KG1 (cell line): ENCODE data around the gene SUSD4.

Experiments used
- DNase-seq: peaks from one replicate; lab custom pipeline; 2025; lab: John Stamatoyannopoulos, UW

Gene SUSD4

DNA sequence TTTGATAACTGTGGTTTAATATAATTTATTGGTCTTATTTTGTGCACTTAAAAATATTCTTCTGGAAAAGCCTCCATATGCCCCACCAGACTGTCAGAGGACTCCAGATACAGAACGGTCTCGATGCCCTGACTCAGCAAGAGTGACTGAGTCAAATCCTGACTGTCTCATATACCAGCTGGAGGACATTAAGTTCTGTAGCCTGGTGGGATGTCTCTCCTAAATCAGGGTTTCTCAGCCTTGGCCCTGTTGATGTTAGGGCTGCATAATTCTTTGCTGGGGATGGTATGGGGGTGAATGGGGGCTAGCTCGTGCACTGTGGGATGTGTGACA, 153.2 kb downstream of the SUSD4 start:
- no peak for DNase-seq

DNA sequence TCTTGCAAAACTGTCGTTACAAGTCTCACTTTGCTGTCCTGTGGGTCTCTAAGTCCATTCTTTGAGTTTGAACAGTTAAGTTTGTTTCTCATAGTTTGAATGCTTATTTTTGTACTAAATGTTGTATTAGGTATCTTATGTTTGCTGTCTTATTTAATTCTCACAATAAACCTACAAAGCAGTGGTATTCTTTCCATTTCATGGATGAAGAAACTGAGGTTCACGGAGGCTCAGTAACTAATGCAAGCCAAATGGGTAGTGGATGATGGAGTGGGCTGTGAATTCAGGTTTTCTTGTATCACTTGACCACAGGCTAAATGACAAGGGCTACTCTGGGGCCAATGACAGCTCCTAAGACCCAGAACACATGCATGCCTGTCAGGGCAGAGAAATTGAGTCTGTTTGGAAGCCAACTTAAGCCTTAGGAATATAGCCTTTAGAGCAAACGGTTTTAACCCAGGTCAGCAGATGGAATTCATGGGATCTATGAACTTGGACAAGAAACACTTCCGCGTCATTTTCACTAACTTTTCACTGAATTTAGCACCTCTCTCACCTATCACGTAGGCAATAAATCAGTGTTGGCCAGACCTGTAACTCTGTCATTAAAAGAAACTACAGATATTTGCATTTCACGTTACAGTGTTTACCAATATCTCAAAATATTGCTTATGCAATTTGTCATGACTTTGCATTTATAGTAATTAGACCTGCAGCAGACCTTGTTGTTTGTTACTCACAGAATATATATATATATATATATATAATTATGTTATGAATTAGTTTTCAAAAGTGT, 153.8 kb downstream of the SUSD4 start:
- no peak for DNase-seq

DNA sequence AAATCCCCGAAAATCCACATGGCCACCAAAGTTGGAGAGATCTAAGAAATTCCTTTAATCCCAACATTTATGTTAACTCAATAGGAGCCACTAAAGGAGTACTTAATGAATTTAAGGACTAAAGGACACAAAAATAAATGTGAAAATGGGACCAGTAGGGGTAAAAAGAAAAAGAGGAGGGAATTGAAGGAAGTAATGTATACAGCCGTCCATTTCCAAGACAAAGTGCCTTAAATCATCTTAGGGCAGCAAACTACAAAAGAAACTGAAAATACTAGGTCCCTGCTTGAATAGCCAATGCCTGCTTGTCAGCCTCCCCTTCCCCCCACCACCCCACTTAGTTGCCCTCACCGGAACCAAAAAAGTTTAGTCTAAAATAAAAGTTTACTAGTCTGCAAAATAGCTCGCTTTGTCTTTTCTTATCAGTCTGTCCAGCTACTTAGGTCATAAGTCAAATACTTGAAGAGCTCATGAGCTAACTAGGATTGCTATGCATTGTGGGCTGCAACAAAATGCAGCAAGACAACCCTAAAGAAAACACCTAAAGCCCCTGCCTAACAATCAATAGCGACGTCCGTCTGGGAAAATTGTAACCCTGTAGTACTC, 154.6 kb downstream of the SUSD4 start:
- DNase-seq: no peak

DNA sequence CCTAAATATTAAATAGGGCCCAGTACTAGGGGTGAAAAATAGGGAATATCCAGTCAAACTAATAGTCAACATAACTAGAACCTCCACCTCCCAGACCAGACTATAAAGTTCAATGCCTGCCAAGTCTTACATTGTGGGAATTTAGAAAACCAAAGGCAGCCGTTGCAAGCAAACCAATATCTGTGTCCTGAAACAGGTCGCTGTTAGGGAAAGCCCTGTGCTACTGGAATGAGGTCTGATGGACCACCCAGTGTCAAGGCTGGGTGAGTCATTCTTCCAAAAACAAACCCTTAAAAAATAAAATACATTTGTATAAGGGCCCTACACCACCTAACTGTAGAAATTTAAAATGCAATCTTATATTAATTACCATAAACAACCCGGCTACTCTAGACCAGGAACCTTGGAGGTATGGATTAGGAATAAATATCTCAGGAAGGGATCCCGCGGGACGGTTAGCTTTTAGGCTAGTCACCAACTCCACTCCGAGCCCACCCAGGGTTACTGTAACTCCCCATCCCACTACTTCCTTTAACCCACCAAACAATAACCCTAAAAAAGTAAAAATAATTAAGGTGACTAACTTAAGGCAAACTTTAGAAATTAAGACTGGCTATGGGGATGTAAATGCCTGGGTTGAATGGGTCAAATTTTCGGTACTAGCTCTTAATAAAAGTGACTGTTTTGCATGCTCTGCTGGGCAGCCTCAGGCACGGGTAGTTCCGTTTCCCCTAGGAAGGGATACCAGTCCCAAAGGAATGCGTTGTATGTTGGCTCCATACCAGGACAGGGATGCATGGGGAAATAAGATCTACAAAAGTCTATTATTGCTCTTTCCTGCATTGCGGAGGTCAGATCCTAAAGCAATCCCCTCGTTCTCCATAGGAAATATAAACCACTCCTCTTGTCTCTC, 155.6 kb downstream of the SUSD4 start:
- DNase-seq: no peak

DNA sequence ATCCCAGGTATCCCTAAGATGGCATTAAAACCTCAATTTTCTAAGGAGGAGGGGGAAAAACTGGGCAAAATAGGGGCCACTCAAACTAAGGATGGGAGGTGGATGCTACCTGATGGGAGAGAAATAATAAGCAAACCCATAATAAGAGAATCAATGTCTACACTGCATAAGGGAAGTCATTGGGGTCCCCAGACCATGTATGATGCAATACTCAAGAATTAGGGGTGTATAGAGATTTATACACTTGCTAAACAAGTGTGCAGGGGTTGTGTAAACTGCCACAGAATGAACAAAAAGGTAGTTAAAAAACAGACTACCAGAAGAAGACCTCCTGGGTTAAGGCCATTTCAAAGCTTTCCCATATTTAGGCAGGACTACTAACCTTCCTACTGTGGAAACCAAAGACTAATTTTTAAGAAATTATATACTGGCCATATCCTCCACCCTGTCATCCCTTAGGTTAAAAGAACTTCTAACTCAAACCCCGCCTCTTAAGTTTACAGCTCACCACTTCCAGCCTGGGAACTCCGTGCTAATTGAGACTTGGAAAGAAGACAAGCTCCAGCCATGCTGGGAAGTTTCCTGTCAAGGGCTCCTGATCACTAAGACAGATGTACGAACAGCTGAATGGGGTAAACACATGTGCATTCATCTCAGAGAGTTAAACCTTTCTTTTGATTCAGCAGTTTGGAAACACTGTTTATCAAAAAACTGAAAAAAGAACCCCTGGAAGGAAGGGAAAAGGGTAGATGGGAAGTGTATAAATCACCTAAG, 156.5 kb downstream of the SUSD4 start:
- no peak for DNase-seq

DNA sequence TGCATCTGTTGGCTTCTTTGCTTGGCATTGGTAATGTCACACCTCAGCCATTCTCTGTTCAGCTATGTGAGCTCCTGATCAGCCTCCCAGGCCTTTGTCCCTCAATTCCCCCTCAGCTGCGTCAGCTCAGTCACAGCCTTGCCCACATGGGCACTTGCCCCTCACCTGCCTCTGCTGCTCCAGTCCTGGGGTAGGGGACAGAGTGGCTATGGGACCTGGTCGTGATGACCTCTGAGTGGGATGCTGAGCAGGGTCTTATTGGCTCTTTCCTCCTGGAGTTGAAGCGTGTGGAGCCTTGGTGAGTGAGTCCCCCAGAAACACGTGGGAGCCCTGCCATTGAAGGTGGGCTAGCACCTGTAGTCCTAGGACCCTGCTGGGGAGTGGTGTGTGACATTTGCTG, 159.6 kb downstream of the SUSD4 start:
- DNase-seq: no peak

DNA sequence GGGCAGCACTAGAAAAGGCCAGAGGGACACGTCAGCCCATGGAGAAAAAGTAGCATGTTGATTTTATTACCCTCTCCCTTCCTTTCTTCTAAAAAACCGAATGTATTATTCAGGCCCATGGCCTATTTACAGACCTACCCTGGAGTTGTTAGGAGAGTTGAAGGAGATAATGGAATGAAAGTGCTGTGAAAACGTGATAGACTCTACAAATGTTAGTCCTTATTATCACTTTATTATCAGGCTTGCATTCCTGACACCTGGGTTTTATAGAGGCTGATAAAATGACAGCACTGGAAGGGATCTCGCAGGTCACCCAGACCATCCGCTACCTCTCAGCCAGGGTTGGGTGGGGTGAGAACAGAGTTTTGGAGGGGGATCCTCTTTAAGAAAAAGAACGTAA, 160.3 kb downstream of the SUSD4 start:
- DNase-seq: no peak

DNA sequence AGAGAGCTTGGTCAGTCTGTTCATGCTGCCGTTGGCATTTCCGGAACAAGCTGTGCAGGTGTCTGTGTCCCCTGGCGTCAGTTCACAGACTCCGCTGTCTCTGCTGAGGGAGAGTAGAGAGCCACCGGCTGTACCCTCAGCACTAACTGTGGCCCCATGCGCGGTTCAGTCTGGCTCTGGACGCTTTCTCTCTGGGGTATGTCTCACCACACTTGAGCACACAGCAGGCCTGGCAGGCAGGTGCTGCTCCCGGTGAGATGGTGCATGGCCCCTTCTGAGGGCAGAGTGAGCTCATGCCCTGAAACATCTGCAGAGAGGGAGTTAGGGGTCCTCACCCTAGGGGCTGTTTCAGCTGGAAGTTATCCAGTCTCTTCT, 161.0 kb downstream of the SUSD4 start:
- no peak for DNase-seq

DNA sequence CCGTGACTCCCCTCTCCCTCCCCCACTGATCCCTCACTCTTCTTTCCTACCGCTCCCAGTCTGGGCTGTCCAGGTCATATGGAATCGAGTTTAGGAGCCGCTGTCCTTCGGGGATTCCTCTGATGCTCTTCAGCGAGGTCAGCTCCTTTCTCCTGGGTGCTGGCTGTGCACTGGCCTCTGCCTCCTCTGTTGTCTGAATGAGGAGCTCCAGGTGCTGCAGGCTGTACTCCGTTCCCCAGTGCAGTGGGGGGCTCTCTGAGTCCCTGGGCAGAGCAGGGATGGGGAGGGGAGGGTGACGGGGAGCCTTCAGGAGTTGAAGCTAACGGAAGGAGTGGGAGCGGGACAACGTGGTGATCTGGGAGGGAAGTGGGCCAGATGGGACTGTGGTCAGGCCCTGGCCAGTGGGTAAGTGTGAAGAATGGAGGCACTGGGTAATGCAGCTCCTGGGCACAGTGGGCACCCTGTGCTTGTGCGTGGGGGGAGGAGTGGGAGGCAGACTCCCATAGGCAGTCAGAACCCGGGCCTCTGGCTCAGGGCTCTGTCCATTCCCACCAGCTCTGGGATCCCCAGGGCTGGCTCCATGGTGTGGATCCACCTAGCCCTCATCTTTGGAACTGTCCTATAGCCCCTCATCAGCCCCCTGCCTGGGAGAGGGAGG, 161.5 kb downstream of the SUSD4 start:
- no peak for DNase-seq

DNA sequence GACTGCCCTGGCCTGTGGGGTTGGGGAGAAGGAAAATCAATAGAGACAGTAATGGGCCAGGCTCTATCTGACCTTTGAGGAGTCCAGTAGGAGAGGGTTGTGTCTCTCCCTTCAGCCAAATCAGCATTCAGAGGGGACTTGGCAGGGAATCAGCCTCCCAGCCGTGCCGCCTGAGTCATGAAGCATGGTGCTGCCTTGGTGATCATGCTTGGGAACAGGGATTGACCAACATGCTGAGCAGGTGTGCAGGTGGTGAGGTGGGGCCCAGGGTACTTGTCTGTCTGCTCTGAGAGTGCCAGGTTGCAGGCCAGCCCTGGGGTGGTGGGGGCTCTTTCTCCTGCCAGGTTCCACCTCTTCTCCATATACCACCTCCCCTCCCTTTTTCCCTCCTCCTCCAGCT, 162.0 kb downstream of the SUSD4 start:
- no peak for DNase-seq

DNA sequence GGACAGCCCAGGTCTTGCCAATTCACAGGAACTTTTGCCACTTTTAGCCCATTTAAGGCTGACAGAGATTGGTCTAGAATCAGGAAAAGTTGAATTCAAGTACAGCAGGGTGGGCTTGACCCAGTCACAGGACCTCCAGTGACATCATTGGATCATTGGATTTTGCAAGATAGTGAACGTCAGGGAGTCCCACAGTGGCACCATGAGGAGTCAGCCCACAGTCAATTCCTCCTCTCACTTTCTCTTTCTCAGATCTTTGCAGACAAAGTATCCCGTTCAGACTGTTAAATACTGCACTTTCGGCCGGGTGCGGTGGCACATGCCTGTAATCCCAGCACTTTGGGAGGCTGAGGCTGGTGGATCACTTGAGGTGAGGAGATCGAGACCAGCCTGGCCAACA, 163.1 kb downstream of the SUSD4 start:
- DNase-seq: no peak

DNA sequence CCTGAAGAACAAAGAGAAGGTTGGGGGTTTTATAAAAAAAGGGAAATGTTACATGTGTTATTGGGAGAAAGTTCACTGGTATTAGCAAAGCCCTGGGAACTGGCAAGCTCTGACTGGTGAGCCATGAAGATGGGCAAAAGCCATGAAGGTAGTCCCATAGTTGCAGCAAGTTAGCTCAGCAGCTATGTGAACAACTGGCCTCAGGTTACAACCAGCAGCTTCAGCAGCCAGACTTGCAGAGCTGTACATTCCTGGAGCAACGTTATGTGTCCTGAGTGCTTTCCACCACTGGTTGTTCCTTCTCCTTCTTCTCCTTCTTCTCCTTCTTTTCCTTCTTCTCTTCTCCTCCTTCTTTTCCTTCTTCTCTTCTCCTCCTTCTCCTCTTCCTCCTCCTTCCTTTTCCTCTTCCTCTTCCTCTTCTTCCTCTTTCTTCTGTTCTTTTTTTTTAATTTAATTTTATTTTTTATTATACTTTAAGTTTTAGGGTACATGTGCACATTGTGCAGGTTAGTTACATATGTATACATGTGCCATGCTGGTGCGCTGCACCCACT, 164.8 kb downstream of the SUSD4 start:
- DNase-seq: no peak

DNA sequence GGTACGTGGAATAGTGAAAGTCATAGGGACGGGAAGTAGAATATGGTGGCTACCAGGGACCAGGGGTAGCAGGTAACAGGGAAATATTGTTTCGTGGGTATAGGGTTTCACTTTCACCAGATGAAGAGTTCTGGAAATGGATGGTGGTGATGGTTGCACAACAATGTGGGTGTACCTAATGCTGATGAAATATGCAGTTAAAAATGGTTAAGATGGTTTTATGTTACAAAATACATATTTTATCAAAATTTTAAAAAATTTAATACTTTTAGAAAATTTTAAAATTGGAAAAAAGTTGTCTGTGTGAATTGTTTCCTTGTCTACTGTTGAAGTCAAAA, 165.4 kb downstream of the SUSD4 start:
- no peak for DNase-seq

DNA sequence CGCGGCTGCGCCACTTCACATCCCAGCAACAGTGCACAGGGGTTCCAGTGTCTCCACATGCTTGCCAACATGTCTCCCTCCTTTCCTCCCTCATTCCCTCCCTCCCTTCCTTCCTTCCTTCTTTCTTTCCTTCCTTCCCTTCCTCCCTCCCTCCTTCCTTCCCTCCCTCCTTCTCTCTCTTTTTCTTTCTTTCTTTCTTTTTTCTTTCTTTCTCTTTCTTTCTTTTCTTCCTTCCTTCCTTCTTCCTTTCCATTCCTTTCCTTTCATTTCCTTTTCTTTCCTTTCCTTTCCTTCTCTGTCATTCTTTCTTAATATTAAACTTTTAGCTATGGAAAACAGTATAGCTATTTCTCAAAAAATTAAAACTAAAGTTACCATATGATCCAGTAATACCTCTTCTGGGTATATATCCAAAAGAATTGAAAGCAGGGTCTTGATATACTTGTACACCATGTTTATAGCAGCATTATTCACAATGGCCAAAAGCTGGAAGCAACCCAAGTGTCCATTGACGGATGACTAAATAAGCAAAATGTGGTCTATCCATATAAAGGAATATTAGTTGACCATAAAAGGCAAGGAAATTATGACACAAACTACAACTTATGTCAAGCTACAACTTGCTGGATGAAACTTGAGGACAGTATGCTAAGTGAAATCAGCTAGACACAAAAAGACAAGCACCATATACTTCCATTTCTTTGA, 165.9 kb downstream of the SUSD4 start:
- DNase-seq: no peak

DNA sequence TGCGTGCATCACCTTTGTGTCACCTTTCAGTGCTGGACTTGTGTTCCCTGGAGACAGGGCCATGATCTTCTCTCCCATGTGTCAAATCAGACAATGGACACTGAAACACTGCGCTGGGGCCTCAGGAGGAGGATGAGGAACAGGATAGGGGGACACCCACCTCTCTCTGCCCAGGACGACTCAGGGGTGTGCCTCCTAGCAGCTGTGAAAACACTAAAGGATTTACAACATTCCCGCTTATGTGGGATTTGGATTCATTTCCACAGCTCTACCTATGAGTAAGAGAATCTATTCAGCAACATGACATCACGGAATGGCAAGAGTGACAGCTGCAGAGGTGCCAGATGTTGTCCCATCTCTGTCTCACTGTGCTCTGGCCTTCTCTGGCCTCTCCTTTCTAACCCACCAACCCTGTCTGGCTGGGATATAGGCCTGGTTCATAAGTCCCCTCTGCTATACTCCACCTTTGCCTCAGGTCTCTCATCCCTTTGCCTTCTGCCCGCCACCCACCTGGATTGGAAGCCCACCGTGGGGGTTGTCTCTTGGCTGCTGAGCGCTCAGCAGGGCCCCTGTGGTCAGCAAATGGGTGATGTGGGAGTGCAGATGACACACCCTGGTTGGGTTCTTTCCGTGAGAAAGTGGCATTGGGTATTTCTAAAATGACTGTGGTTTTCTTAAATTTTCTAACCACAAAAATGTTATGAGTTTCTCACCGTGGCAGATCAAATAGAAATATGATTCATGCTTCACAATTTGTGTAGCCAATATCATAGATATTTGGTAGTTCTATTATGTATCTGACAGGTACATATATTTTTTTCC, 173.9 kb downstream of the SUSD4 start:
- DNase-seq: no peak

DNA sequence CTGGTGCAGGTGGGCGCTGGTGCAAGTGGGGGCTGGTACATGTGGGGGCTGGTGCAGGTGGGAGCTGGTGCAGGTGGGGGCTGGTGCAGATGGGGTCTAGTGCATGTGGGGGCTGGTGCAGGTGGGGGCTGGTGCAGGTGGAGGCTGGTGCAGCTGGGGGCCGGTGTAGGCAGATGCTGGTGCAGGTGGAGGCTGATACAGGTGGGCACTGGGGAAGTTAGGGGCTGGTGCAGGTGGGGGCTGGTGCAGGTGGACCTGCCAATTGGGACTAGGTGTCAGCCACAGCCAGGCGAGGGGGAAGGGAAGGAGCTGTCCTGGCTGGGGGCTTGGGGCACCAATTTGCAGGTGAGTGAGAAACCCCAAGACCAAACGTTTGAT, 174.5 kb downstream of the SUSD4 start:
- DNase-seq: no peak

DNA sequence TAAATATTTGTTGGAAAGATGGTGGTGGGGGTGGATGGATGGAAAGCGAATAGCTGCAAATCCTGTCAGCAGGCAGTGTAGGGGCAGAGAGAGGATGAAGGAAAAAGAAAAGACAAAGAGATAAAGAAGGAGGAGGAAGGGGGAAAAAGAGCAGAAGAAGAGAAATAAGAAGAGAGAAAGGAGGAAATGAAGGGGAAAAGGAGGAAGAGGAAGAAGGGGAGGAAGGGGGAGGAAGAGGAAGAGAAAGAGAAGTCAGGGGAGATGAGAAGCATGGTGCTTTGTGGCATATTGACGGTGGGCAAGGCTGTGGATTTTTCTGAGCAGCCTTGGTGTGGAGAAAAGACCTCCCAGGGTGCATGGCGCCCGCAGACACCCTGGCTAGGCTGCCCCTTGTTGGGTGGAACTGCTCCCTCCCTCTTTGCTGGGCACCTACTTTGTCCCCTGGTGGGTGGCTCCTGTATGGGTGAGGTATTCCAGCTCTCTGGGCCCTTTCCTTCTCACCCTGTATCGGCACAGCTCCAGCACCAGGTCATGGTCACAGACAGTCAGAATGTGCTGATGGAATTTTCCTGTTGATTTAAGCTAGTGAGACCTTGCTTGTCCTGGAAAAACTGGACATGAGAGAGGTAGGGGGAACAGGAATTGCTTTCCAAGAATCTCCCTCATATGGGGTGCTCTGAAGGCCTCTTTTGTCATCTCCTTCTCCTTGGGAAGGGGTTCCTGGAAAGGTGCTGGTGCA, 175.2 kb downstream of the SUSD4 start:
- no peak for DNase-seq

DNA sequence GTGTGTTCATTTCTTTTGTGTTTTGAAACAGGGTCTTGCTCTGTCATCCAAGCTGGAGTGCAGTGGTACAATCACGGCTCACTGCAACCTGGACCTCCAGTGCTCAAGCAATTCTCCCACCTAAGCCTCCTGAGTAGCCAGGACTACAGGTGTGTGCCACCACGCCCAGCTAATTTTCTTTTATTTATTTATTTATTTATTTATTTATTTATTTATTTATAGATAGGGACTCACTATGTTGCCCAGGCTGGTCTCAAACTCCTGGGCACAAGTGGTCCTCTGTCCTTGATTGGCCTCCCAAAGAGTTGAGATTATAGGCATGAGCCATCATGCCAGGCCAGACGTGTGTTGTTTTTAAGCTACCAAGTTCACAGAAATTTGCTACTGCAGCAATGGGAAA, 177.2 kb downstream of the SUSD4 start:
- no peak for DNase-seq

DNA sequence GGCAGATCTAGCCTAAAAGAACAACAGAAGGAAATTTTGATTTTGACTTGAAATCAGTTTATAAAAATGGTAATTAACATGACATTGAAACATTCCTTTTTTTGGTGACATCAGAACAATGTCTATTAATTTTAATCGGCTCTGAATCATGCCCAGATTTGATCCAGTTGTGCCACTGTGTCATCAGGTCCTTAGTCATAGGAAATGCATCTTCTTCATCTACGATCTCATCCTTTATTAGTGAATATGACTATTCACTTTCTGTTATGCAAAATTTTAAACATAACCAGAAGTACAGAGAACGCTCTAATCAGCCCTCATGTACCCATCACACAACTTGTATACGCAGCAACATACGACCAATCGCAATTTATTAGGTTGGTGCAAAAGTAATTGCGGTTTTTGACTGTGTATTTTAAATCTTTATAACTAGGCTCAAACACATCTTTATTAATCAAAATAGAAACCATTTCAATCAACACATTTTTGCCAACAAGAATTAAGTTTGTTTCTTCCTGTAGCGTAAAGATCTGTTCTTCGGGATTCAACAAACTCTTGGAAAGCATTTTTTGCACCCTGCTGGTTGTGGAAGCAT, 180.6 kb downstream of the SUSD4 start:
- DNase-seq: no peak
